ENCODE measurements around the gene GDI1.

GDI1 gene

DNA sequence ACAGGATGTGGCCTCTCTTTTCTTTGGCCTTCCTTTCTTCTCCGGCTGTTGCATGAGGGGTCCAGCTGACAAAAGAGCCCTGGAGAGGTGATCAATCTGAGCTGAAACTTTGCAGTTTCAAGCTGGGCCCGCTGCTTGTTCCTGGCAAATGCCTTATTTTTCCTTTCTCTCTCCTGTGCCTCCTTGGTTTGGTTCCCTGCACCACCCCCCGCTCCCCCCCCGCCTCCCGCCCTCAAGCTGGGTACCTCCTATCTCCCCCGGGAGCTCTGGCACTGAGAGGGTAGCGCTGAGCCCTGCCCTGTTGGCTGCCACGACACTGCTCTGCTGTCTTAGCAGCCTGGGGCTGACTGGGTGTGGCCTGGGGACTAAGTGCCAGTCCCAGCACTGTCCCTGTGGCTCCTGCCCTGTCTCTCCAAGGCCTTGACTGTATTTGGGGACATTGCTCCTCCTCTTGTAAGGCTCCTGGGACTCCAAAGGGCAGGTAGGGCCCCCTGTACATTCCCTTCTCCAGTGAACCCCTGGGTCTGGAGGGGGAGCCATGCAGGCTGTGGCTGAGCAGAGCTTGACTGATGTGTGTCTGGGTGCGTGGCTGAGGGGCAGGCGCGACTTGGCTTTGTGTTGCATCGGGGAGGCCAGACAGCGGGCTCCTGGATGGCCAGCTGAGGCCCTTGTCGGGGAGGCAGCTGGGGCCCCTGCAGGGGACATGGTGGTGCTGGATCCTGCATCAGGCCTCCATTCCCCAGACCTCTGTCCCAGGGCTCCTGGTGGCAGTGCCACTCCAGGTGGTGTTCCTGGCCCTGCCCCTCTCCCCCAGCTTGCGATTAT, 22.2 kb downstream of the GDI1 start:
- Histone ChIP-seq H3K4me1 (ENCODE audit: control insufficient read depth in 2 of 2, insufficient read depth in 2 of 2, low read length in 2 of 2) (peaks cover 5 to 6% of the 10 kb centered on the region in 2 donors), H3K36me3 (ENCODE audit: control insufficient read depth in 2 of 2, insufficient read depth in 2 of 2, low read length in 2 of 2) (peaks cover 0 to 6% of the 10 kb centered on the region in 2 donors), H3K27me3 (ENCODE audit: control insufficient read depth in 2 of 2, insufficient read depth in 2 of 2, low read length in 2 of 2) (no peaks in the 10 kb centered on the region), H3K9me3 (ENCODE audit: control insufficient read depth in 2 of 2, low read length in 2 of 2) (no peaks in the 10 kb centered on the region), H3K9ac (ENCODE audit: low read depth in 1 of 2, low read length in 2 of 2) (peak overlapping the region; percentile 56 to 79), H3K4me3 (ENCODE audit: low read length in 2 of 2) (peak overlapping the region; percentile 54 to 67), H3K27ac (ENCODE audit: low read depth in 2 of 2, low read length in 2 of 2) (peak overlapping the region; percentile 32 to 41)

DNA sequence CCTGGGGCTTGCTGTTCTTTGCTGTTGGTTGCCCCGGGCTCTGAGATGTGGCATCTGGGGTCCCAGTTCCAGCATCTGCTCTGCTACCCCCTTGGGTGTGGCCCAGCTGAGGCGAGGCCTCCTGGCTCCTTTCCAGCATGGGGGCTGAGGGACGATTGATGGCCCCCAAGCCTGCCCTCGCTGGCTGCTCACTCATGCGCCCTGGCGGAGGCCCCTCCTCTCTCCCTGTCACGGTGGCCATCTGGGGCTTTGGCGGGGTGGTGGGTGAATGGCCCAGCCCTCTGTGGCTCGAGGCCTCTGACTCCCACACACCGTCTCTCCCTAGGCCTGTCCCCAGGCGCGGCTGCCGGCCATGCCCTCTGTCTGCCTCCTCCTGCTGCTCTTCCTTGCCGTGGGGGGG, 22.9 kb downstream of the GDI1 start:
- no peak overlapping the region for H3K27ac ChIP-seq (ENCODE audit: low read depth in 2 of 2, low read length in 2 of 2)

DNA sequence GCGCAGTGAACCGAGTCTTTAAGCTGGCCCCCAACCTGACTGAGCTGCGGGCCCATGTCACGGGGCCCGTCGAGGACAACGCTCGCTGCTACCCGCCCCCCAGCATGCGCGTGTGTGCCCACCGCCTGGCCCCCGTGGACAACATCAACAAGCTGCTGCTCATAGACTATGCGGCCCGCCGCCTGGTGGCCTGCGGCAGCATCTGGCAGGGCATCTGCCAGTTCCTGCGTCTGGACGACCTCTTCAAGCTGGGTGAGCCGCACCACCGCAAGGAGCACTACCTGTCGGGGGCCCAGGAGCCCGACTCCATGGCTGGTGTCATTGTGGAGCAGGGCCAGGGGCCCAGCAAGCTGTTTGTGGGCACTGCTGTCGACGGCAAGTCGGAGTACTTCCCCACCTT, 23.4 kb downstream of the GDI1 start:
- Histone ChIP-seq H3K36me3 (ENCODE audit: control insufficient read depth in 2 of 2, insufficient read depth in 2 of 2, low read length in 2 of 2) (peaks cover 0 to 11% of the 10 kb centered on the region in 2 donors), H3K27me3 (ENCODE audit: control insufficient read depth in 2 of 2, insufficient read depth in 2 of 2, low read length in 2 of 2) (no peaks in the 10 kb centered on the region), H3K4me3 (ENCODE audit: low read length in 2 of 2) (no peak overlapping the region), H3K4me1 (ENCODE audit: control insufficient read depth in 2 of 2, insufficient read depth in 2 of 2, low read length in 2 of 2) (peaks cover 5 to 6% of the 10 kb centered on the region in 2 donors), H3K9me3 (ENCODE audit: control insufficient read depth in 2 of 2, low read length in 2 of 2) (no peaks in the 10 kb centered on the region), H3K27ac (ENCODE audit: low read depth in 2 of 2, low read length in 2 of 2) (no peak overlapping the region), H3K9ac (ENCODE audit: low read depth in 1 of 2, low read length in 2 of 2) (no peak overlapping the region)

More for the DNA sequence above, 22.9 kb downstream of the GDI1 start:
- H3K9me3 ChIP-seq (ENCODE audit: control insufficient read depth in 2 of 2, low read length in 2 of 2), result no peaks in the 10 kb centered on the region
- peaks cover 5 to 6% of the 10 kb centered on the region in 2 donors for H3K4me1 ChIP-seq (ENCODE audit: control insufficient read depth in 2 of 2, insufficient read depth in 2 of 2, low read length in 2 of 2)
- peak overlapping the region in 1 of 2 donors; percentile 21 for H3K9ac ChIP-seq (ENCODE audit: low read depth in 1 of 2, low read length in 2 of 2)
- H3K27me3 ChIP-seq (ENCODE audit: control insufficient read depth in 2 of 2, insufficient read depth in 2 of 2, low read length in 2 of 2), result no peaks in the 10 kb centered on the region
- H3K36me3 ChIP-seq (ENCODE audit: control insufficient read depth in 2 of 2, insufficient read depth in 2 of 2, low read length in 2 of 2), result peaks cover 0 to 11% of the 10 kb centered on the region in 2 donors
- no peak overlapping the region for H3K4me3 ChIP-seq (ENCODE audit: low read length in 2 of 2)

DNA sequence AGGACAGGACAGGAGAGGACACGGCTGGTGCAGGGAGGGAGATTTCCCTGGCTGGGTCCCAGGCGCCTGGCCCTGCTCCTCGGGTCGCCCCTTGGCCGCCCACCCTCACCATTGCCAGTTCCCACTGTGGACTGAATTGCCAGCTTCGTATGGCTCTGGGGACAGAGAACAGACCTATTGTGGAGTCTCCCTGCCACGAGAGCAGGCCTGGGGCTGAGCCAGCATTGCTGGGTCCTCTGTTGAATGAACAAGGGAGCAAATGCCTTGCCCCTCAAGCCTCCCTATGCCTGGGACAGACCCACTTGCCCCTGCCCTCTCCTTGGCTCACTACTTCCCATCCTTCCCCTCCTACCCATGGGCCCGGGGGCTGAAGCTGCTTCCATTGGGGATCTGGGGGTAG, 25.4 kb downstream of the GDI1 start:
- H3K4me3 ChIP-seq (ENCODE audit: low read length in 2 of 2), result no peak overlapping the region
- H3K27me3 ChIP-seq (ENCODE audit: control insufficient read depth in 2 of 2, insufficient read depth in 2 of 2, low read length in 2 of 2), result no peaks in the 10 kb centered on the region
- H3K9ac ChIP-seq (ENCODE audit: low read depth in 1 of 2, low read length in 2 of 2), result no peak overlapping the region
- no peaks in the 10 kb centered on the region for H3K9me3 ChIP-seq (ENCODE audit: control insufficient read depth in 2 of 2, low read length in 2 of 2)
- peaks cover 0 to 11% of the 10 kb centered on the region in 2 donors for H3K36me3 ChIP-seq (ENCODE audit: control insufficient read depth in 2 of 2, insufficient read depth in 2 of 2, low read length in 2 of 2)
- no peak overlapping the region for H3K27ac ChIP-seq (ENCODE audit: low read depth in 2 of 2, low read length in 2 of 2)
- H3K4me1 ChIP-seq (ENCODE audit: control insufficient read depth in 2 of 2, insufficient read depth in 2 of 2, low read length in 2 of 2), result peaks cover 5 to 6% of the 10 kb centered on the region in 2 donors

DNA sequence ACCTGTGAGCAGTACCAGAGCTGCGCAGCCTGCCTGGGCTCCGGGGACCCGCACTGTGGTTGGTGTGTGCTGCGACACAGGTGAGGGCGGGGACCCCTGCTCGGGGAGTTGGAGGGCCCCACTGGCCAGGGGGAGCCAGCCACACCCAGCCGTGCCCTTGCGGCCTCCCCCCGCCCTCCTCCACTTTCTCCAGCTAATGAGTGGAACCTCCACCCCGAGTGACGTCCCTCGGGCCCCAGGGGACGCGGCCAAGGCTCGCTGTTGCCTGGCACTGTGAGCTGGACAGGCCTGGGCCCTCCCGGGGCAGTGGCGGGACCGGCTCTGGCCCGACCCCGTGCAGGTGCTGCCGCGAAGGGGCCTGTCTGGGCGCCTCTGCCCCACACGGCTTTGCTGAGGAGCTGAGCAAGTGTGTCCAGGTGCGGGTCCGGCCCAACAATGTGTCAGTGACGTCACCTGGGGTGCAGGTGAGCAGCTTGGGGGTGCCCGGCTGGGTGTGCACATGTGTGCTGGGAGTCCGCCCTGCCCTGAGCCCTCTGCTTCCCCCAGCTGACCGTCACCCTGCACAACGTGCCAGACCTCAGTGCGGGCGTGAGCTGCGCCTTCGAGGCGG, 26.8 kb downstream of the GDI1 start:
- no peak overlapping the region for H3K4me3 ChIP-seq (ENCODE audit: low read length in 2 of 2)
- peaks cover 5 to 6% of the 10 kb centered on the region in 2 donors for H3K4me1 ChIP-seq (ENCODE audit: control insufficient read depth in 2 of 2, insufficient read depth in 2 of 2, low read length in 2 of 2)
- no peak overlapping the region for H3K27ac ChIP-seq (ENCODE audit: low read depth in 2 of 2, low read length in 2 of 2)
- peaks cover 0 to 14% of the 10 kb centered on the region in 2 donors for H3K36me3 ChIP-seq (ENCODE audit: control insufficient read depth in 2 of 2, insufficient read depth in 2 of 2, low read length in 2 of 2)
- H3K9ac ChIP-seq (ENCODE audit: low read depth in 1 of 2, low read length in 2 of 2), result no peak overlapping the region
- no peaks in the 10 kb centered on the region for H3K9me3 ChIP-seq (ENCODE audit: control insufficient read depth in 2 of 2, low read length in 2 of 2)
- H3K27me3 ChIP-seq (ENCODE audit: control insufficient read depth in 2 of 2, insufficient read depth in 2 of 2, low read length in 2 of 2), result no peaks in the 10 kb centered on the region

DNA sequence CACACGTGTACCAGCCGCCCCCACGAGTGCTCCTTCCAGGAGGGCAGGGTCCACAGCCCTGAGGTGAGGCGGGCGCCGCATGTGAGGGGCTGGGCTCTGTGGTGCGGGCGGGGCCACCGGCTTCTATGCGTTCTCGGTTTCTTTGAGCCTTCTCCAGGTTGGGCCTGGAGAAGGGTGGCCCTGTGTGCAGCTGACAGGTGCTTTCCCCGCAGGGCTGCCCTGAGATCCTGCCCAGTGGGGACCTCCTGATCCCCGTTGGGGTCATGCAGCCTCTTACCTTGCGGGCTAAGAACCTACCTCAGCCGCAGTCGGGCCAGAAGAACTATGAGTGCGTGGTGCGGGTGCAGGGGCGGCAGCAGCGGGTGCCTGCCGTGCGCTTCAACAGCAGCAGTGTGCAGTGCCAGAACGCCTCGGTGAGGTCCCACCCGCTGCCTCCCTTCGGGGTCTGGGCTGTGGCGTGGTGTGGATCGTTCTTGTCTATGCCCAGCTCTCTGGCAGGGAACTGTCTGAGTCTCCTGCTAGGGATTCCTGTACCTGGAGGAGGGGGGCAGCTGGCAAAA, 27.9 kb downstream of the GDI1 start:
- H3K27me3 ChIP-seq (ENCODE audit: control insufficient read depth in 2 of 2, insufficient read depth in 2 of 2, low read length in 2 of 2), result no peaks in the 10 kb centered on the region
- H3K4me1 ChIP-seq (ENCODE audit: control insufficient read depth in 2 of 2, insufficient read depth in 2 of 2, low read length in 2 of 2), result no peaks in the 10 kb centered on the region
- peaks cover 0 to 15% of the 10 kb centered on the region in 2 donors for H3K36me3 ChIP-seq (ENCODE audit: control insufficient read depth in 2 of 2, insufficient read depth in 2 of 2, low read length in 2 of 2)
- H3K9me3 ChIP-seq (ENCODE audit: control insufficient read depth in 2 of 2, low read length in 2 of 2), result no peaks in the 10 kb centered on the region
- H3K4me3 ChIP-seq (ENCODE audit: low read length in 2 of 2), result no peak overlapping the region
- H3K9ac ChIP-seq (ENCODE audit: low read depth in 1 of 2, low read length in 2 of 2), result no peak overlapping the region
- no peak overlapping the region for H3K27ac ChIP-seq (ENCODE audit: low read depth in 2 of 2, low read length in 2 of 2)

DNA sequence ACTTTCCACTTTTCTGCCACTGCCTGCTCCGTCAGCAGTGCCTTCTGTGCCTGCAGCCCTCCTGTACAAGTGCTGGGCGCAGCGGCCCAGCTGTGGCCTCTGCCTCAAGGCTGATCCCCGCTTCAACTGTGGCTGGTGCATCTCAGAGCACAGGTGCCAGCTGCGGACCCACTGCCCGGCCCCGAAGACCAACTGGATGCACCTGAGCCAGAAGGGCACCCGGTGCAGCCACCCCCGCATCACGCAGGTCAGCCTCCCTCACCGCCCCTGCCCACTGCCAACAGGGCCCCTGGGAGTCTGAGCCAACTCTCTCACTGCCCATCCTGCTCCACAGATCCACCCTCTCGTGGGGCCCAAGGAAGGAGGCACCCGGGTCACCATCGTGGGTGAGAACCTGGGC, 28.6 kb downstream of the GDI1 start:
- H3K9me3 ChIP-seq (ENCODE audit: control insufficient read depth in 2 of 2, low read length in 2 of 2), result no peaks in the 10 kb centered on the region
- H3K27me3 ChIP-seq (ENCODE audit: control insufficient read depth in 2 of 2, insufficient read depth in 2 of 2, low read length in 2 of 2), result no peaks in the 10 kb centered on the region
- no peak overlapping the region for H3K9ac ChIP-seq (ENCODE audit: low read depth in 1 of 2, low read length in 2 of 2)
- H3K36me3 ChIP-seq (ENCODE audit: control insufficient read depth in 2 of 2, insufficient read depth in 2 of 2, low read length in 2 of 2), result peaks cover 0 to 20% of the 10 kb centered on the region in 2 donors
- H3K27ac ChIP-seq (ENCODE audit: low read depth in 2 of 2, low read length in 2 of 2), result no peak overlapping the region
- no peak overlapping the region for H3K4me3 ChIP-seq (ENCODE audit: low read length in 2 of 2)
- no peaks in the 10 kb centered on the region for H3K4me1 ChIP-seq (ENCODE audit: control insufficient read depth in 2 of 2, insufficient read depth in 2 of 2, low read length in 2 of 2)

DNA sequence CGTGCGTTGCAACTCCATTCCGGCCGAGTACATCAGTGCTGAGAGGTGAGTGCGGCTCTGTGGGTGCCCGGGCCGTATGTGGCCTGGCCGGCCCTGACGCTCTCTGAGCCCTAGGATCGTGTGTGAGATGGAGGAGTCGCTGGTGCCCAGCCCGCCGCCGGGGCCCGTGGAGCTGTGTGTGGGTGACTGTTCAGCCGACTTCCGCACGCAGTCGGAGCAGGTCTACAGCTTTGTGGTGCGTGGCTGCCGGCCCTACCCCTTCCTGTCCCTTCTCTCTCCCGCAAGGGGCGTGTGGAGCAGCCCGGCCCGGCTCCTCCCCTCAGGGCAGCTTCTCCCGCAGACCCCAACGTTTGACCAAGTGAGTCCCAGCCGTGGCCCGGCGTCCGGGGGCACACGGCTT, 29.1 kb downstream of the GDI1 start:
- no peak overlapping the region for H3K27ac ChIP-seq (ENCODE audit: low read depth in 2 of 2, low read length in 2 of 2)
- H3K36me3 ChIP-seq (ENCODE audit: control insufficient read depth in 2 of 2, insufficient read depth in 2 of 2, low read length in 2 of 2), result peaks cover 0 to 19% of the 10 kb centered on the region in 2 donors
- H3K9ac ChIP-seq (ENCODE audit: low read depth in 1 of 2, low read length in 2 of 2), result no peak overlapping the region
- H3K4me3 ChIP-seq (ENCODE audit: low read length in 2 of 2), result no peak overlapping the region
- no peaks in the 10 kb centered on the region for H3K9me3 ChIP-seq (ENCODE audit: control insufficient read depth in 2 of 2, low read length in 2 of 2)
- H3K4me1 ChIP-seq (ENCODE audit: control insufficient read depth in 2 of 2, insufficient read depth in 2 of 2, low read length in 2 of 2), result no peaks in the 10 kb centered on the region
- no peaks in the 10 kb centered on the region for H3K27me3 ChIP-seq (ENCODE audit: control insufficient read depth in 2 of 2, insufficient read depth in 2 of 2, low read length in 2 of 2)

DNA sequence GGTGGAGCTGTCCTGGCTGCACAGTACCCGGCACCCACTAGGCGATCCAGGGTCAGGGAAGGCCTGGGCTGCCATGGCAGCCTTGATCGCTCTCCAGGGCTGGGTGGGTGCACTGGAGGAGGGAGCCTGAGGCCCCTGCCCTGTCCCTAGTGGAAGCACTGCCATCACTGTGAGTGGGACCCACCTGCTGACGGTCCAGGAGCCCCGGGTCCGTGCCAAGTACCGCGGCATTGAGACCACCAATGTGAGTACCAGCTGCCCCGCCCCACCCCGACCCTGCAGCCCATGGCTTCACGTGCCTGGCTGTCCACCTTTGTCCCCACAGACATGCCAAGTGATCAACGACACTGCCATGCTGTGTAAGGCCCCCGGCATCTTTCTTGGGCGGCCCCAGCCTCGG, 30.0 kb downstream of the GDI1 start:
- H3K4me1 ChIP-seq (ENCODE audit: control insufficient read depth in 2 of 2, insufficient read depth in 2 of 2, low read length in 2 of 2), result peaks cover 0 to under 1% of the 10 kb centered on the region in 2 donors
- H3K9ac ChIP-seq (ENCODE audit: low read depth in 1 of 2, low read length in 2 of 2), result no peak overlapping the region
- H3K36me3 ChIP-seq (ENCODE audit: control insufficient read depth in 2 of 2, insufficient read depth in 2 of 2, low read length in 2 of 2), result peaks cover 0 to 23% of the 10 kb centered on the region in 2 donors
- H3K27me3 ChIP-seq (ENCODE audit: control insufficient read depth in 2 of 2, insufficient read depth in 2 of 2, low read length in 2 of 2), result no peaks in the 10 kb centered on the region
- no peak overlapping the region for H3K27ac ChIP-seq (ENCODE audit: low read depth in 2 of 2, low read length in 2 of 2)
- no peaks in the 10 kb centered on the region for H3K9me3 ChIP-seq (ENCODE audit: control insufficient read depth in 2 of 2, low read length in 2 of 2)
- H3K4me3 ChIP-seq (ENCODE audit: low read length in 2 of 2), result no peak overlapping the region

DNA sequence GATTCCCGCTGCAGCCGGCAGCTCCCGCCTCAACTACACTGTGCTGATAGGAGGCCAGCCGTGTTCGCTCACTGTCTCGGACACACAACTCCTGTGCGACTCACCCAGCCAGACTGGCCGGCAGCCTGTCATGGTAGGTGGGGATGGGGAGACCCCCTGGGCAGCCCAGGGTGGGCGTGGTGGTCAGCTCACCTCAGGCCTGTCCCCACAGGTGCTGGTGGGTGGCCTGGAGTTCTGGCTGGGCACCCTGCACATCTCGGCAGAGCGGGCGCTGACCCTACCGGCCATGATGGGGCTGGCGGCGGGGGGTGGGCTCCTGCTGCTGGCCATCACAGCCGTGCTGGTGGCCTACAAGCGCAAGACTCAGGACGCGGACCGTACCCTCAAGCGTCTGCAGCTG, 30.6 kb downstream of the GDI1 start:
- peaks cover 0 to 23% of the 10 kb centered on the region in 2 donors for H3K36me3 ChIP-seq (ENCODE audit: control insufficient read depth in 2 of 2, insufficient read depth in 2 of 2, low read length in 2 of 2)
- H3K4me3 ChIP-seq (ENCODE audit: low read length in 2 of 2), result no peak overlapping the region
- H3K9me3 ChIP-seq (ENCODE audit: control insufficient read depth in 2 of 2, low read length in 2 of 2), result no peaks in the 10 kb centered on the region
- no peak overlapping the region for H3K27ac ChIP-seq (ENCODE audit: low read depth in 2 of 2, low read length in 2 of 2)
- H3K27me3 ChIP-seq (ENCODE audit: control insufficient read depth in 2 of 2, insufficient read depth in 2 of 2, low read length in 2 of 2), result no peaks in the 10 kb centered on the region
- H3K9ac ChIP-seq (ENCODE audit: low read depth in 1 of 2, low read length in 2 of 2), result no peak overlapping the region
- H3K4me1 ChIP-seq (ENCODE audit: control insufficient read depth in 2 of 2, insufficient read depth in 2 of 2, low read length in 2 of 2), result peaks cover 0 to 2% of the 10 kb centered on the region in 2 donors
